ENCODE measurements around the gene CRLF1.
A peak's percentile ranks its signal among the peaks of the same experiment; 100 is the strongest.

Gene CRLF1

DNA sequence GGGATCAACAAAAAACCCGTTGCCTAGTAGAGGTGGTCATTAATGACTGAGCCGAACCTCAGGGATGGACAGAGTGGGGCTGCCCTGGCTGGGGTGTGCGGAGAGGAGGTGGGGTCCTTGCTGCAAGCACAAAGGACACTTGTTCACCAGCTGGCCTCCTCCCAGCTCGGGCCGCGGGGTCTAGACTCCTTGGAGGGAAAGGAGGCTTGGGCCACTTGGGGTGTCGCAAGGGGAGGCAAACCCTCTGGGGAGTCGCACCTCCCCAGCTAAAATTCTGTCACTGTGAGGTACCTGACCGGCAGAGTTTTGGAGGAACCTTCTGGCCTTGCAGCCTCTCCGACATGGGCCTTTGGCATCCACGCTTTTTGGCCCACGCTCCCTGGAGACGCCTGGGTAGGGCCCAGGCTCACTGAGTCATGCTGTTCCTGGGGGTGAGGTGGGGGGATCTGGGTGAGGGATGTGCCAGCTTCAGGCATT, 38.5 kb upstream of the CRLF1 start:
- Histone ChIP-seq H3K9me3 (ENCODE audit: control insufficient read depth, insufficient read depth, low read length) (no peaks in the 10 kb centered on the region), H3K9ac (ENCODE audit: low read depth, low read length) (no peak overlapping the region), H3K36me3 (ENCODE audit: insufficient read depth, low read length) (no peaks in the 10 kb centered on the region), H3K4me1 (ENCODE audit: insufficient read depth, low read length) (peaks cover 28% of the 10 kb centered on the region)

DNA sequence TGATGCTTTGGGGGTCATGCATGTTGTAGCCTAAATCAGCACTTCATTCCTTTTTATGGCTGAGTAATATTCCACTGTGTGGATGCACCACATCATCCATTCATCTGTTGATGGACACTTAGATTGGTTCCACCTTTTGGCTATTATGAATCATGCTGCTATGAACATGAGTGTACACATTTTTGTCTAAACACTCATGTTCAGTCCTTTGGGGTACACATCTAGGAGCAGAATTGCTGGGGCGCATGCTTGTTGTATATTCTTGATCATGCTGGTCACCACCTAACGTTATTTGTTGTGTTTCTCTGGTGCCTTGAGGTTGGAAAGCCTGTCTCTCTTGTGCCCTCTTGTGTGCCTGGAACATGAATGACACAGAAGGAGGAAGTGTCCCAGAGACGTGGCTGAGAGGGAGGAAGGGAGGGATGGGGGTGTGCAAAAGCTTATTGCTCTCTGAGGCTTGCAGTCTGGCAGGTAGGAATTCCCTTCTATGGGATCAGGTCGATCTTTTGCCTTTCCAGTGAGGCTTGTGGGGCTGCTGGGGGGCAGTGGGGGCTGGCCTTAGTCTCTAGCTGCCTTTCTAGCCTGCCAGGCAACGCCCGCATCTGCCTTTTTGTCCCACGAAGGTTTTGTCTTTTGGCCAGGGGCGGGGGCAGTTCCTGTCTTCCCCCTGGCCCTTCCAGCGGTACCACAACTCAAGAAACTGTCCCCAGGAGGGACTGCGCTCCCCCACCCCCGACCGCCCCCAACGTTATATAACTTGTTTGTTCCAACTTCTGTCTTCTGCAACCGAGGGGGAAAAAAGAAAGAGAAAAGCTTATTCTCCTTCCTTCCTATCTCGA, 37.8 kb upstream of the CRLF1 start:
- no peak overlapping the region for H3K9ac ChIP-seq (ENCODE audit: low read depth, low read length)
- peaks cover 23% of the 10 kb centered on the region; the same call in 1 of the 2 replicates for H3K4me1 ChIP-seq (ENCODE audit: insufficient read depth, low read length)

DNA sequence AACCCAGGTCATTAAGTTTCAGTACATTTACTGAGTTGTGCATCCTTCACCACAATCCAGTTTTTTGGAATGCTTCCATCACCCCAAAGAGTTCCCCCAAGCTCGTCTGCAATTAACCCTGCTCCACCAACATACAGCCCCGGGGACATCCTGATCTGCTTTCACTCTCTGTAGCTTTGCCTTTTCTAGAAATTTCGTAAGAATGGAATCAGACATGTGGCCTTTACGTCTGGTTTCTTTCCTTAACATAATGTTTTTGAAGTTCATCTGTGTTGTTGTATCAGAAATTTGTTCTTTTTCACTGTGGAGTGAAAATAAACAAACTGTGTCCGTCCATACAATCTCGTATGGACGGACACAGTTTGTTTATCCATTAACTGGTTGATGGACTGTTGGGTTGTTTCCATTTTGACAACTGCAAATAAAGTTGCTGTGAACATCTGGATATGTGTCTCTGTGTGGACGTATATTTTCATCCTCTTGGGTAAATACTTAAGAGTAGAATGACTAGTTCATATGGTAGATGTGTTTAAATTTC, 33.2 kb upstream of the CRLF1 start:
- H3K9ac ChIP-seq (ENCODE audit: low read depth, low read length): no peak overlapping the region

More for the DNA sequence above, 37.8 kb upstream of the CRLF1 start:
- Histone ChIP-seq H3K9me3 (ENCODE audit: control insufficient read depth, insufficient read depth, low read length) (no peaks in the 10 kb centered on the region), H3K36me3 (ENCODE audit: insufficient read depth, low read length) (no peaks in the 10 kb centered on the region)

DNA sequence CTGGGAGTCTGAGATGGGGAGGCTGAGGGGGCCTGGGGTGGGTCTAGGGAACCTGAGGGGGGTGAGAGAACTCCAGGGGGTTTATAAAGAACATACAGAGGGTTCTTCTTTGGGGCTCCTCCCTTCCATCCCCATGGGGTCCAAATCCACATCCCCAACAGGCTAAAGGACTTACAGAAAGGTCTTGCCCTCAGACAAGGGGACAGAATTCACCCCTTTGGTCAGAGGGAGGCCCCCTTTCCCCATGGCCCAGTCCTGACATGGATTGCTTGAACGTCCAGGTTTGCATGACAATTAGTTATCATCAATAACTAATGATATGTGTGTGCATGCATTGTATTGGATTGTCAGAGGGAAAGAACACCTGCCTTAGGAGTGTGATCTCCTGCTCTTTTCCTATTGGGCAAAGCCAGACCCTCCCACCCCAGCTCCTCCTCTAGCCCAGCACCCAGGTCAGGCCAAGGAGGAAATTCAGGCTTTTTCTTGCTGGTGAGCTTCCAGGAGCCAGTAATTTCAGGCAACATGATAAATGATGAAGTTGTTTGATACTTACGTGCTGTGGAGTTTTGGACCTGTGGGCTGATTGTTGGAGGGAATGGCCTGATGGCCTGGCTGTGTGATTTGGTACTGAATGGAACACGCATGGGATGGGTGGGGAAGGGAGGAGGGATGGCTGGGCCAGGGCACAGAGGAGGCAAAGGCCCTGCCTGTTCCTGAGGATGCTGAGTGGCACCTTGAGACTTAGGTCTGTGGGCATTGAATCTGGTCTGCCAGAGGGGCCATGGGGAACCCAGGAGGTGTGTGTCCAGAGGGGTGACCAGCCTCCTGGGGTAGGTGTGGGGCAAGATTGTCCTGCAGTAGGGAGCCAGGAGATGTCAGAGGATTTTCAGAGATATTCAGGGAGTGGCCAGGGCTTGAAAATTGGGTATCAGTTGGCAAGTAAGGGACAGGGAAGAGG, 31.4 kb upstream of the CRLF1 start:
- H3K9ac ChIP-seq (ENCODE audit: low read depth, low read length): peak overlapping the region; percentile 93; the same call in 1 of the 2 replicates
- H3K36me3 ChIP-seq (ENCODE audit: insufficient read depth, low read length): no peaks in the 10 kb centered on the region
- H3K9me3 ChIP-seq (ENCODE audit: control insufficient read depth, insufficient read depth, low read length): no peaks in the 10 kb centered on the region
- peaks cover 9% of the 10 kb centered on the region for H3K4me1 ChIP-seq (ENCODE audit: insufficient read depth, low read length)

More for the DNA sequence above, 33.2 kb upstream of the CRLF1 start:
- Histone ChIP-seq H3K4me1 (ENCODE audit: insufficient read depth, low read length) (peaks cover 16% of the 10 kb centered on the region), H3K9me3 (ENCODE audit: control insufficient read depth, insufficient read depth, low read length) (no peaks in the 10 kb centered on the region), H3K36me3 (ENCODE audit: insufficient read depth, low read length) (no peaks in the 10 kb centered on the region)

DNA sequence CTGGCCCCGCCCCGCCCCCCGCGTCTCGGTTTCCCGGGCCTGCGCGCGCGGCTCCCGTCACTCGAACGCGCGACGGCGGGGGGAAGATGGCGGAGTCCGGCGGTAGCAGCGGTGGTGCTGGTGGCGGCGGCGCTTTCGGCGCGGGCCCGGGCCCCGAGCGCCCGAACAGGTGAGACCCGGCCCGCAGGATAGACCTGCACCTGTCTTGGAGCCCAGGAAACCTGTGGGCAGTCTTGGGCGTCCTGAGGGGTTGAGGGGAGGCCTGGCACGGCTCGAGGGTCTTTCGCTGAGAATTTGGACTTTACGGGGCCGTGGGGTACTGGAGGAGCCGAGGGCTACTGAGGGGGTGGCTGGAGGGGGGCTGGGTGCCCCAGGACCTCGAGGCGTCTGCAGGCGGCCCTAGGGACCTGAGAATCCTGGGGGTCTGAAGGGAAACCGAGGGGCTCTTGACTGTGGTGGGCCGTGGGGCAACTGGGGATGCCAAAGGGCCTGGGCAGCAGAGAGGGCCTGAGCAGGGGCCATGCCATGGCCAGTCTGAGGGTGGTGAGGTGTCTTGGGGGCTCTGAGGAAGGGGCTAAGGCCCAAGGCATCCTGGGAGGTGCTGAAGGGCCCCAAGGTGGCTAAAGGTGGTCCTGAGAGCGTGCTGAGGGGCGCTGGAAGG, 30.5 kb upstream of the CRLF1 start, which contains the start of gene KLHL26:
KLHL26 (plus strand) TSS at position 60 of the 661 bp plus-strand sequence; CDS start at position 87, 27 bp downstream.
- no peaks in the 10 kb centered on the region for H3K36me3 ChIP-seq (ENCODE audit: insufficient read depth, low read length)

DNA sequence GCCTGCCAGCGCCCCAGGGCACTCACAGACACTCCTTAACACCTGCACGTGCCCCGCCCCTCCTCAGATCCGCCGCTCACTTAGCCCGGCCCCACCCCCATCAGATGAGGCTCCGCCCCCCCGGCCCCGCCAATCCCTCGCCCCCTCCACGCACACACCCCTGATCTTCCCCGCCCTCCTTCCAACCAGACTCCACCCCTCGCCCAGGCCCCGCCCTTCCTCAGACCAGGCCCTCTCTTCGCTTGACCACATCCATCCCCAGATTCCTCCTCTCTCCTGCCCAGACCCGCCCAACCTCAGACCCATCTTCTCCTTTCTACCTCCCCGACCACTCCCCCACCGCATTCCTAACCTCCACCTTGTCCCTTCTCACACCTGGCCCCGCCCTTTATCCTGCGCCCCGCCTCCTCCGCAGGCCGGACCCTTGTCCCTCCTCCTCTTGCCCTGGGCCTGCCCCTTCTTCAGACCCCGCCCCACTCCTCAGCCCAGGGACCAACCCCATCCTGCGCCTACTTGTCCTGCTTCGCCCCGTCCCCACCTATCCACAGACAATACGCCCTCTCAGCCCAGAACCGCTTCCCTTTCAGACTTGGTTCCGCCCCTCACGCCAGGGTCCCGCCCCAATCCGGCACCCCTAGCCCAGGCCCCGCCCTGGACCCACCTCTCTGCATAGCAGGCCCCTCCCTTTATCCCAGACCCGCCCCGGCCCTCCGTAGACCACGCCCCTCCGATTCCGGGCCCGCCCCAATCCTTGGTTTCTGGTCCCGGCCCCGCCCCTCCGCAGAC, 29.8 kb upstream of the CRLF1 start:
- Histone ChIP-seq H3K9ac (ENCODE audit: low read depth, low read length) (peak overlapping the region; percentile 81; the same call in 1 of the 2 replicates), H3K36me3 (ENCODE audit: insufficient read depth, low read length) (no peaks in the 10 kb centered on the region), H3K4me1 (ENCODE audit: insufficient read depth, low read length) (peaks cover 9% of the 10 kb centered on the region), H3K9me3 (ENCODE audit: control insufficient read depth, insufficient read depth, low read length) (no peaks in the 10 kb centered on the region)

More for the DNA sequence above, 30.5 kb upstream of the CRLF1 start, which contains the start of gene KLHL26:
- H3K9ac ChIP-seq (ENCODE audit: low read depth, low read length): peak within 1 kb of the TSS; percentile 93
- no peaks in the 10 kb centered on the region for H3K9me3 ChIP-seq (ENCODE audit: control insufficient read depth, insufficient read depth, low read length)
- H3K4me1 ChIP-seq (ENCODE audit: insufficient read depth, low read length): peaks cover 9% of the 10 kb centered on the region

- Histone ChIP-seq H3K9ac (ENCODE audit: low read depth, low read length) (no peak overlapping the region), H3K9me3 (ENCODE audit: control insufficient read depth, insufficient read depth, low read length) (no peaks in the 10 kb centered on the region), H3K36me3 (ENCODE audit: insufficient read depth, low read length) (no peaks in the 10 kb centered on the region), H3K4me1 (ENCODE audit: insufficient read depth, low read length) (peaks cover 9% of the 10 kb centered on the region)
Measured at GRCh38 chr19:18635831-18636182, 29.2 kb upstream of the CRLF1 start.

DNA sequence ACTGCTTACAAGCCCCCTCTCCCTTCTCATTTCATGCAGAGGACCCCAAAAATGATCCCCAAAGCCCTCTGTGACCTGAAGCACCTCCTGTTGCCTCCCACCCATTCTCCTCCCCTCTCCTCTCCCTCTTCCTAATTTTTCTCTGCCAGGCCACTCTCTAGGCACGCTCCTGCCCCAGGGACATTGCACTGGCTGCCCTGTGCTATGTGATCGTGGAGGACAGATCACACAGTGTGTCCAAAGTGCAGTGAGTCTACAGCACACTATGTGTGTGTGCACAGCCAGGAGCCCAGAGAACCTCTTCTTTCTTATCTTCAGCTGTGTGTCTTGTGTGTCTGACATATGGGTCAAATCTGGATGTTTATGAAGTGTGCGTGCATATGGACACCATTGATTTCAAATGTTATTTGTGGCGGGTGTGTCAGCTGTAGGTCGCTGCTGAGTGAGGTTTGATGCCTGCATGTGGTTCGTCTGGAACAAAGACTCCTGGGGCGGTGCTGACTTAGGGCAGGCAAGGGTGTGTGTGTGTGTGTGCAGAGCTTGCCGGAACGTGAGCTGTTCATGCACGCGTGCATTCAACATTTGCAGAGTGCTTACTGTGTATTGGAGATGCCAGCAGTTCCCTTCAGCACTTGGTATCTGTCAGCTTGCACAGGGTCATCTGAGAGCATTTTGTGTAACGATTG, 28.2 kb upstream of the CRLF1 start:
- no peaks in the 10 kb centered on the region for H3K36me3 ChIP-seq (ENCODE audit: insufficient read depth, low read length)
- no peaks in the 10 kb centered on the region for H3K9me3 ChIP-seq (ENCODE audit: control insufficient read depth, insufficient read depth, low read length)
- no peak overlapping the region for H3K9ac ChIP-seq (ENCODE audit: low read depth, low read length)
- H3K4me1 ChIP-seq (ENCODE audit: insufficient read depth, low read length): peaks cover 9% of the 10 kb centered on the region

DNA sequence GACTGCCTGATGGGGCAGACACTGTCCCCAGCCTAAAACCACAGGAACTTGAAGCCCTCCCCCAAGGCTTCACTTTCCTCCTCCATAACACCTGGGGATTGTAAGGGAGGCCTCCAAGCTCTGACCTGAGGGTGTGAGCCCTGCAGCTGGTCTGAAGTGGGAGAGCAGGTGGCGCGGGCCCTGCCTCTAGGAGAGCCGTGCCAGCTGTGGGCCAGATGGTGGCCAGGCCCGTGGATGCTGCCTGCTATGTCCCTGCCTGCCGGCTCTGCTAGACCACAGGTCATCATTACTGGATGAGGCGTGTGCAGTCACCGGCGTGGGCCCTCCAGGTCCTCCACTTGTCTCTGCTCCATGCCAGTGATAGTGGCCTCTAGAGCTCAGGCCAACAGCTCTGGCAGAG, 26.7 kb upstream of the CRLF1 start:
- H3K4me1 ChIP-seq (ENCODE audit: insufficient read depth, low read length): peaks cover 9% of the 10 kb centered on the region

GRCh38 chr19:18629166-18630088, 22.8 kb upstream of the CRLF1 start:
- no peaks in the 10 kb centered on the region for H3K36me3 ChIP-seq (ENCODE audit: insufficient read depth, low read length)
- H3K9me3 ChIP-seq (ENCODE audit: control insufficient read depth, insufficient read depth, low read length): no peaks in the 10 kb centered on the region
- H3K9ac ChIP-seq (ENCODE audit: low read depth, low read length): no peak overlapping the region
- no peaks in the 10 kb centered on the region for H3K4me1 ChIP-seq (ENCODE audit: insufficient read depth, low read length)

More for the DNA sequence above, 26.7 kb upstream of the CRLF1 start:
- H3K9me3 ChIP-seq (ENCODE audit: control insufficient read depth, insufficient read depth, low read length): no peaks in the 10 kb centered on the region
- H3K36me3 ChIP-seq (ENCODE audit: insufficient read depth, low read length): no peaks in the 10 kb centered on the region
- H3K9ac ChIP-seq (ENCODE audit: low read depth, low read length): no peak overlapping the region

GRCh38 chr19:18626906-18627305, 20.3 kb upstream of the CRLF1 start:
- H3K36me3 ChIP-seq (ENCODE audit: insufficient read depth, low read length): no peaks in the 10 kb centered on the region
- no peak overlapping the region for H3K9ac ChIP-seq (ENCODE audit: low read depth, low read length)
- H3K9me3 ChIP-seq (ENCODE audit: control insufficient read depth, insufficient read depth, low read length): no peaks in the 10 kb centered on the region
- no peaks in the 10 kb centered on the region; the same call in 1 of the 2 replicates for H3K4me1 ChIP-seq (ENCODE audit: insufficient read depth, low read length)

DNA sequence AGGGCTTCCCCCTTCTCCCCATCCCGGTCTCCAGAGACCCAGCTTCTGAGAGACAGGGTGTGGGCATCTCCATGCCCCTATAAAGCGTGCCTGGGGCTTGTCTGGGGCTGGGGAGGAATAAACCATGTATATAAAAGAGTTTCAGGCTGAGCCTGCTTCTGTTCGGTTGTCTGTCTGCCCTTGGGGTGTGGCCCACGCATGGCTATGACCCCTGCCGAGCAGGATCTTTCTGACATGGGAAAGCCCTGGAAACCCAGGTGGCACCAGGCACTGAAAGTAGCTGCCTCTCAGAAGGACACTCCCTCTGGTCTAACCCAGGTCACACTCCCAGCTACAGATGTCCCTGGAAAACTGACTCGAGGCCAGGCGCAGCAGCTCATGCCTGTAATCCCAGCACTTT, 14.3 kb upstream of the CRLF1 start:
- Histone ChIP-seq H3K9ac (ENCODE audit: low read depth, low read length) (no peak overlapping the region), H3K4me1 (ENCODE audit: insufficient read depth, low read length) (no peaks in the 10 kb centered on the region; the same call in 1 of the 2 replicates), H3K9me3 (ENCODE audit: control insufficient read depth, insufficient read depth, low read length) (no peaks in the 10 kb centered on the region), H3K36me3 (ENCODE audit: insufficient read depth, low read length) (no peaks in the 10 kb centered on the region)
